ENCODE results near the gene SLC41A3.

The SLC41A3 gene

DNA sequence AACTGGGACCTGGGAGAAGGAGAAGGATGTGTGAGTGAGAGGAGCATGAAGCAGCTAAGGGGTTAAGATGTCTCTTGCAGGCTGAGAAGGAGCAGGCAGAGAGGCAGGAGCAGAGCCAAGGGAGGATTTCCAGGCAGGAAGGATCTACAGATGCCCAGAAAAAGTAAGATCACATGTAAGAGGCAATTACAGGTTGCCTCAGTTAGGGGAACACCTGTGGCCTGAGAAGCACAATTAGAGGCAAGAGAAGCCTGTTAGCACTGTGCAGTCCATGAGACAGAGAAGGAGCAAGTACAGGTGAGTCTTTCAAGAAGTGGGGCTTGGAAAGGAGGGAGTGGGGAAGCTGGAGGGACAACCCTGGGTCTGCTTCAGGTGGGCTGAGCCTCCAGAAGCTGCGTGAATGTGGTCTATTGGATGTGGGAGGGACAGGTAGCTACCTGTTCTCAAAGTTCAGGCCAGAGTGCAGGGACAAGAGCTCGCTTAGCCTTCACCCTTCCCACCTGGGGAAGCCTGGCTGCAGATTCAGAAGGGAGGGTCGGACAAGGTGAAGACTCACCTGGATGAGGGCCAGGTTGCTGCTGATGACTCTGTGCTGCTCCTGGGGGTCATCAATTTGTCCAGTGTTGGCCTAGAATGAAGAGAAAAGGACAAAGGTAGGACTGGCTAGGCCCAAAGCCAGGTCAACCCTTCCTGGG, 50.7 kb downstream of the SLC41A3 start:
- no peak for FAIRE-seq
- no peak for DNase-seq (ENCODE audit: insufficient read length, low spot score)
- no peak for TF ChIP-seq POLR2A (IDR thresholded peaks at IDR 0.05; ENCODE audit: low read depth, low read length)

DNA sequence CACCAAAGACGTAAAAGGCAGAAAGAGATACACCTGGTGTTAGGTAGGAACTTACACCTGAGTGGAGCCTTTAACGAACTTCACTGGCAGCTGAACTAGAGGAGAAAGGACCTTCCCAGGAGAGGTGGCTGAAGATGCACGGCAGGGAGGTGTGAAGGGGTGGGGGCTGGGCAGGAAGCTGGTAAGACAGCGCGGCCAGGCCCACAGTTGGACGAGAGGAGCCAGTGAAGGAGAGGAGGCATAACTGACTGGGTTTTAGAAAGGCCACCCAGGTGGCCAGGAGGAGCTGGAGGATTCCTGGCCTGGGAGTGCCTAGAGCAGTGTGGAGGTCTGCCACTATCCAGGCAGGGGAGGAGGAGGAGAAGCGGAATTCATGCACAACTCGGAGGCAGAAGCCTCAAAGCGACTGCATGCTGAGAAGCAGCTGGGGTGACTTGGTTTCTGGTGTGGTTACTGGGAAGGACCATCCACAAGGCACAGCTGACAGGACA, 51.9 kb downstream of the SLC41A3 start:
- FAIRE-seq, result no peak
- no peak for DNase-seq (ENCODE audit: insufficient read length, low spot score)
- TF ChIP-seq POLR2A (IDR thresholded peaks at IDR 0.05; ENCODE audit: low read depth, low read length), result no peak

DNA sequence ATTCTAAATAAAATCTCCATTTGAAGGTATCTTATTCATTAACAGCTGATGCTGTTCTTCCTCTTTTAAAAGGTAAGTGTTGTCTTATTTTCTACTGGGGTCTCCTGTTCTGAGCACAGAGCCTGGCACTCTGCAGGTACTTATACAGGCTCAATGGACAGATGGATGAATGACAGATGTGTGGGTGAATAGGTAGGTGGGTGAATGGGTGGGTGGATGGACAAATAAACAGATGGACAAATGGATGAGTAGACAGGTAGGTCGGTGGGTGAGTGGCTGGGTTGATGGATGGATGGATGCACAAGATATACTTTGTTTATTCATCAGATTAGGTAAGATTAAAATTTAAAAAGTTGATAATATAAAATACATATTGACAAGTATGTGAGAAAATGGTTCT, 53.5 kb downstream of the SLC41A3 start:
- FAIRE-seq, result no peak

DNA sequence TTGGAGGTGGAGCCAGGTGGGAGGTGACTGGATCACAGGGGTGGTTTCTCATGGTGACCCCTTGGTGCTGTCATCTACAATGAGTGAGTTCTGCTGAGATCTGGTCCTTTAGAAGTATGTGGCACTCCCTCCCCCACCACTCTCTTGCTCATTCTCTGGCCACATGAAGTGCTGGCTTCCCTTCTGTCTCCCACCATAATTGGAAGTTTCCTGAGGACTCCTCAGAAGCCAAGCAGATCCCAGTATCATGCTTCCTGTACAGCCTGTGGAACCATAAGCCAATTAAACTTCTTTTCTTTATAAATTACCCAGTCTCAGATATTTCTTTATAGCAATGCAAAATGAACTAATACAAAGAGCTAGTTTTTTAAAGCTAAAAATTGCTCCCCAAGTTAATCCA, 54.7 kb downstream of the SLC41A3 start:
- FAIRE-seq (no peak), DNase-seq (ENCODE audit: insufficient read length, low spot score) (no peak)
- TF ChIP-seq POLR2A (IDR thresholded peaks at IDR 0.05; ENCODE audit: low read depth, low read length), result no peak

More for the DNA sequence above, 53.5 kb downstream of the SLC41A3 start:
- no peak for TF ChIP-seq POLR2A (IDR thresholded peaks at IDR 0.05; ENCODE audit: low read depth, low read length)
- DNase-seq (ENCODE audit: insufficient read length, low spot score), result no peak

DNA sequence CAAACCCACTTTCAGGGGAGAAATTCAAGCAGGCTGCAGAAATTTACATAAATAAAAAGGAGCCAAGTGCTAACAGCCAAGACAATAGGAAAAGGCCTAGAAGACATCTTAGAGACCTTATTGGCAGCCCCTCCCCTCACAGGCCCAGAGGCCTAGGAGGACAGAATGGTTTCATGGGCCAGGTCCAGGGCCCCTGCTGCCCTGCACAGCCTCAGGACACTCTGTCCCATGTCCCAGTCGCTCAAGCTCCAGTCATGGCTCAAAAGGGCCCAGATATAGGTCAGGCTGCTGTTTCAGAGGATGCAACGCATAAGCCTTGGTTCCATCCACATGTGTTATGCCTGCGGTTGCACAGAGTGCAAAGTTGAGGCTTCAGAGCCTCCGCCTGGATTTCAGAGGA, 55.8 kb downstream of the SLC41A3 start:
- FAIRE-seq (no peak), DNase-seq (ENCODE audit: insufficient read length, low spot score) (no peak)
- no peak for TF ChIP-seq POLR2A (IDR thresholded peaks at IDR 0.05; ENCODE audit: low read depth, low read length)

DNA sequence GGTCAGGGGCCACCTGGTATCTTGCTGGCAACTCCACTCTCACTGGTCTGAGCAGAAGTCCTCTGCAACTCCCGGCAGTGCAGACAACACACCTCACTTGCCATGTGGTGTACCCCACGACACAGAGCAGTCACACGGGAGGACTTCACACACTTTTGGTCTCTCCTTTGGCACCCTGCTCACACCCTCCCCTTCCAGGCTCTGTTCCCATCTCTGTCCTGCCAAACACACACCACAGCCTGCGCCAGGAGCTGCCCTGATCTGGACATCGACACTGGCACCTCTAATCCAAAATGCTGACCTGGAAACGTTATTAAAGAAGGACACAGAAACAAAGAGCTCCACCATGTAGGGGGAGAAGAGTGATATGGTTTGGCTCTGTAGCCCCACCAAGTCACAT, 57.2 kb downstream of the SLC41A3 start:
- no peak for TF ChIP-seq POLR2A (IDR thresholded peaks at IDR 0.05; ENCODE audit: low read depth, low read length)
- DNase-seq (ENCODE audit: insufficient read length, low spot score) (no peak), FAIRE-seq (no peak)

DNA sequence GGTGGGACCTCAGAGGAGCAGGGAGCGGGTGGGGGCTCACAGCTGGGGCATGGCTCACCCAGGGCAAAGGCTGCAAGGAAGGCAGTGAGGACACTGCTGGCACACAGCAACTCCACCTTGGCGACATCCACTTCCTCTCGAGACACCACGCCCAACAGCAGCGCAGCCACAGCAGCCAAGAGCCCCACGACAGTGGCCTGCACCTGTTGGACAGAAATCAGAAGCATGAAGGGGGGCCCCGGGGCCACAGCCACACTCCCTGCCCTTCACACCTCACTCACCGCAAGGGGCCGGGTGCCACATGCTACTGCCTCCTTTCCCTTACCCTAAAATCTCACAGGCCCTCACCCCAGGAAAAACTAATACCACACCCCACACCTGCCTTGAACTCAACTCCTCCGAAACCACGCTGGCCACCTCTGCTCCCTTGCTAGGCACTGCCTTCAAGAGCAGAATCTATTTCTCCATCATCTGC, 57.6 kb downstream of the SLC41A3 start:
- TF ChIP-seq POLR2A (IDR thresholded peaks at IDR 0.05; ENCODE audit: low read depth, low read length), result no peak
- no peak for DNase-seq (ENCODE audit: insufficient read length, low spot score)
- FAIRE-seq, result no peak

DNA sequence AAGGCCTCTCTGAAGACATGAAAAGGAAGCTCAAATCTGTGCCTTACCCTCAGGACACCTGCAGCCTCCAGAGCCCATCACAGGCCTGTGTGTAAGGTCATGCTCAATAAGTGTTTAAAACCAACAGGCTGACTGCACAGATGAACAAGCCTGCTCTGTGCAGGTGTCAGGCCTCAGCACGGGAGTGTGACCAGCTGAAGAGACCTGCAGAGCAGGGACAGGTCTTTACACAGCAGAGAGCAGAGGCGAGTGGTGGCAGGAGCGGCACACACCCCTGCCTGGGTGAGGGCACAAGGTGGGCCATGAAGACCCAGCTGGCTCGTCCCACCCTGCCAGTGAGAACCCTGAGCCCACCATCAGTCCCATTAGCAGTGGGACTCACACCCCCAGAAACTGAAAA, 58.1 kb downstream of the SLC41A3 start:
- no peak for FAIRE-seq
- DNase-seq (ENCODE audit: insufficient read length, low spot score), result no peak
- no peak for TF ChIP-seq POLR2A (IDR thresholded peaks at IDR 0.05; ENCODE audit: low read depth, low read length)

DNA sequence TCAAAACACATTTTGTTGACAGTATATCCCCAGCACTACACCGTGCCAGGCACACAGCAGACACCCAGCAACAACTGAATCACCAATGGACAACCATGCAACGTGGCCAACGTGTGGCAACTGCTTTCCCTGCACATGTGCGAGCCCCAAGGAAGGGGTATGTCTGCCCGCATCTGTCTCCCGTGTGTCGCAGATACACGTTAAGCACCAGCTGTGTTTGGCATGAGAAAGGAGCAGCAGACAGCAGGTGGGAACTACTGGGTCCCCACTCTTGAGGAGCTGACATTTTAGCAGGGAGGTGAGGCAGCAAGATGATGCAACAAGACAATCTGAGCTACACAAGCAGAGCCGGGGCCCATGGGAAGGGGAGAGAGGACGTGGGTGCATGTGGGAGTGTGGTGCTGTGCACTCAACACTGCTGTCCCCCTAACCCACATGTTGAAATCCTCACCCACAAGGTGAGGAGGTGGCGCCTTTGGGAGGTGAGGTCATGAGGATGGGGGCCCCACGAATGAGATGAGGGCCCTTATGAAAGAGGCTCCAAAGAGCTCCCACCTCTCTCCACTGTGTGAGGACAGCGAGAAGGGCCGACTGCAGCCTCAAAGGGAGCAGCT, 58.7 kb downstream of the SLC41A3 start:
- TF ChIP-seq POLR2A (IDR thresholded peaks at IDR 0.05; ENCODE audit: low read depth, low read length), result no peak
- no peak for FAIRE-seq
- DNase-seq (ENCODE audit: insufficient read length, low spot score), result no peak

DNA sequence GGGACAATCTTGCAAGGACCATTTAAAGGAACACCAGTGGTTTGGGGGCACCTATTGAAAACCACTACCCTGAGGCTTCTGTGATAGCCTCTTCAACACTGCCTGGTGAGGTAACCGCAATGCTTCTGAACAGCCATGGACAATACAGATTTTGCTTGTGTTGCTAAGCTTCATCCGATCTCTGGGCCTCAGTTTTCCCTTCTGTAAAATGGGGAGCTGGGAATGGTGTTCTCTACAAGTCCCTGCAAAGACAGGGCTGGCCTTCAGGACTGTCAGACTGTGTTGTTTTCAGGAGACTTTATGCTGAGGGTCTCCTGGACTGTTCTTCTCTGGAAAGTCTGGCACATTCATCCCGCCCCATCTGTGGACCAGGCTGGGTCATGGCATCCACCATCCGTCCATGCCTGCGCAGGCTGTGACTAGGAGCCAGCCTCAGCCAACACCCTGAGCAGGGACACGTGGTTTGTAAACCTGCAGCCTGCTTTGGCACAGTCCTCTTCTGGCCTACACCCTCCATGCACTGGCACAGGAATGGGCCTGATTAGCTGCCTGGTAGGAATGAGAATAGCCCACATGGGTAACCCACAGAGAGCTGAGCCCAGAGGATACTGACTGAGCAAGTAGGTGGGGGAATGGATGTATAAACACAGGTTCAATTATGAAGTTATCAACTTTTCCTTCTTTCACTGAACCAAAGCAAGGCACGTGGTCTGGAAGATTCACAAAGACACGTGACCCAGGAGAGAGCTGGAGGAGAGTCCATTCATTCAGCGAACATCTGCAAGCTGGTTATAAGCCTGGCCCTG, 59.7 kb downstream of the SLC41A3 start:
- DNase-seq (ENCODE audit: insufficient read length, low spot score) (no peak), FAIRE-seq (no peak)
- no peak for TF ChIP-seq POLR2A (IDR thresholded peaks at IDR 0.05; ENCODE audit: low read depth, low read length)

DNA sequence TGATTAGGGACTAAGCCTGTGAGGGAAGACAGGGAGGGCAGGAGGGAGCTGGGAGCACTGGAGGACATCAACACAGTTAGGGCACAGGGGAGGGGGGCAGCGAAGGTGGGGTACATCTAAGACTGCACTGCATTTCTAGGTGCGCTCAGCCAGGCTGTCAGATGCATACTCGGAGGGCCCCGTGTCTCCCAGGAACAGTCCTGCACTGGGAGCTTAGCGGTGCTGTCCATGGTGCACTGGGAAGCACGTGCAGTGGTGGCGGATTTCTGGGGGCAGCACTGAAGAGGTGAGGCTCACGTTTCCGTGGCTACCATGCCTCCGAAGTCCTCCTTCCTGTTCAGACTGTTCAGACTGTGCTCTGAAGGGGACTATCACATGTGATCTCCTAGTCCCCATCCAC, 60.5 kb downstream of the SLC41A3 start:
- FAIRE-seq (no peak), DNase-seq (ENCODE audit: insufficient read length, low spot score) (no peak)
- TF ChIP-seq POLR2A (IDR thresholded peaks at IDR 0.05; ENCODE audit: low read depth, low read length), result no peak

DNA sequence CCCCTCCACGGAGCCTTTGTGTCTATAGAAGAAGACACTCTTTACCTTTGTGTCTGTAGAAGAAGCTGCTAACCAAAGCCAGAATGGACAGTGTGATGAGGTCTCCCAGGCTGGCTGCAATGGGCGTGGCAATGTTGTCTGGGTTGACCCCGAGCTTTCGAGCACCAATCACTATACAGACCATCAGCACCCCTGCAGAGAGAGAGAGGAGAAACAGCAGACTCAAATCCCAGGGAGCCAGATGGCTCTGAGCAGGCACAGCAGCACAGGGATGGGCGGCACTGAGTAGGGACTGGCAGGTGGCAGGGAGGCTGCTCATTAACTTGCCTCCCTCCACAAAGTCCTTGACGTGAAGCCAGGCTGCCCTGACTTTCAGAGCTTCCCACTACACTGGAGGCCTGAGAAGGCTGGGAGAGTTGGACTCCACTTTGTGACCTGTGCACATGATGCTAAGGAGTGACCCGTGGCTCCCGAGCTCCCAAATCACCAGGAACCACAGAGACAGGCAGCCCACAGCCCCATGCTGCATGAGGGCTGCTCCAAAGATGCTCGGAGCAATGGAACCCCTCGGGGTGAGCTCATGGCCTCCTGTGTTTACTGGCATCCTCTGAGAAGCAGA, 61.1 kb downstream of the SLC41A3 start:
- DNase-seq (ENCODE audit: insufficient read length, low spot score) (no peak), FAIRE-seq (no peak)
- TF ChIP-seq POLR2A (IDR thresholded peaks at IDR 0.05; ENCODE audit: low read depth, low read length), result no peak

DNA sequence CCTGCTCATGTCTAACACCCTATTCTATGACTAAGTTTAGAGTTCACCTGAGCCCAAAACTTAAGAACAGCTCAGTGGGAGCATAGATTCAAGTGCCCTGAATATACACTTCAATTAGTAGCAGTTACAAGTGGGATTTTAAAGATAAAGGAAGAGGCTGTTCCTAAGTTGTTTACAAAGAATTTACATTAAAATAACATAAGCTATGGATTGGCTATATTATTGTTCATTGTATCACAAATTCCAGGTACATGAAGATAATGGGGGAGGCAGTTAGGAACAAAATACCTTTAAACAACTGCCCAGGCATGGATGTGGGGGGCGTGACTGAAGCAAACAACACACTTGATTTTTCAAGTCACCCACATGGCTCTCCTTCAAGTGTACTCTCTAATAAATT, 62.2 kb downstream of the SLC41A3 start:
- FAIRE-seq (no peak), DNase-seq (ENCODE audit: insufficient read length, low spot score) (no peak)
- no peak for TF ChIP-seq POLR2A (IDR thresholded peaks at IDR 0.05; ENCODE audit: low read depth, low read length)

DNA sequence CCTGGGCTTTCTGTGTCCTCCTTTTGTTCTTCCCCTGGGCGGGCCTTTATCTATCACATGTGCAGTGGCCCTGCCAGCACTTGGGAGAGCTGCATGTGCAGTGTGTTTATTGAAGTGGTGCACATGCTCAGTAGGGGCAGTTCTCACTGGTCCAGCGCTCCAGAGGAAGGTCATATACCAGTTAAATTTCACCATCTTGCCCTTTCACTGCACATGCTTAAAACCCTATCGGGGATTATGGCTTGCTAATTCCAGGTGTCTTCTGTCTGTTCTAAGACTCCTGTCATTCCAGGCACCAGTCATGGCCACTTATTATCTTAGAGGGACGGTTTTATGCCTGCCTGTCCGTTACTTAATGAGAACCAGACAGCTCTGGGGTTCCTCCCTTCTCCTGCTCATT, 62.7 kb downstream of the SLC41A3 start:
- DNase-seq (ENCODE audit: insufficient read length, low spot score) (no peak), FAIRE-seq (no peak)
- no peak for TF ChIP-seq POLR2A (IDR thresholded peaks at IDR 0.05; ENCODE audit: low read depth, low read length)

Data from H54 (cell line).